Thymus (tissue), 11 donors: ENCODE data around the gene PAPOLG. TPM values are rescaled to one million over a fixed set of nuclear protein-coding genes. Genes with fewer than 3 reads are reported as not detected.
"Not testable (repeated sequence)": the region's sequence is repeated elsewhere in the genome, so short reads cannot be mapped to it uniquely, and the experiment has no call there.

Experiments
- DNase-seq, 9 donors: peaks; one replicate each; pipeline ENCODE4 v3.0.0-alpha.2; 2013; ENCODE audit warnings: low spot score in 9 of 9, low read depth in 6 of 9, missing footprints in 1 of 9
- H3K27ac ChIP-seq, 2 donors: one replicate each; pipeline ENCODE4 v1.5.1; 2013; ENCODE audit warnings: control low read depth in 1 of 2, low read depth in 1 of 2, low read length in 1 of 2, mild to moderate bottlenecking in 1 of 2, moderate library complexity in 1 of 2
- H3K27me3 ChIP-seq, 2 donors: one replicate each; pipeline ENCODE4 v1.5.1; 2013; ENCODE audit warnings: low read length in 1 of 2; ENCODE audit not compliant: control insufficient read depth in 2 of 2, insufficient read depth in 1 of 2
- H3K36me3 ChIP-seq, 2 donors: one replicate each; pipeline ENCODE4 v1.5.1; 2013; ENCODE audit warnings: low read length in 1 of 2, mild to moderate bottlenecking in 1 of 2, moderate library complexity in 1 of 2; ENCODE audit not compliant: control insufficient read depth in 2 of 2, insufficient read depth in 2 of 2
- H3K4me1 ChIP-seq, 2 donors: one replicate each; pipeline ENCODE4 v1.5.1; 2013; ENCODE audit warnings: low read length in 2 of 2; ENCODE audit not compliant: control insufficient read depth in 2 of 2, insufficient read depth in 2 of 2
- H3K4me3 ChIP-seq, 2 donors: one replicate each; pipeline ENCODE4 v1.5.1; 2013; ENCODE audit warnings: low read length in 2 of 2, control low read depth in 1 of 2, mild to moderate bottlenecking in 1 of 2
- H3K9me3 ChIP-seq, 2 donors: one replicate each; pipeline ENCODE4 v1.5.1; 2013; ENCODE audit warnings: low read length in 1 of 2, mild to moderate bottlenecking in 1 of 2; ENCODE audit not compliant: control insufficient read depth in 2 of 2, insufficient read depth in 1 of 2
- WGBS: extraction: QIAGEN DNeasy Blood & Tissue Kit; methylation state at CpG from one replicate; pipeline ENCODE4 v1.1.7; 2013; 5-methylcytosine and 5-hydroxymethylcytosine counted together
- polyA plus RNA-seq: library from polyadenylated mRNA; stranded (reverse); fragments of 200-250 nt; gene quantifications from one replicate; pipeline ENCODE4 v1.2.3, GENCODE V29; 2013
- total RNA-seq: library from RNA; stranded (reverse); fragments of 120-200 nt; gene quantifications from one replicate; pipeline ENCODE4 v1.2.4, GENCODE V29; 2013
- donor health status: healthy.

PAPOLG gene
- total and polyA plus RNA-seq, 2 donors = 14.3 to 17.3 TPM

DNA sequence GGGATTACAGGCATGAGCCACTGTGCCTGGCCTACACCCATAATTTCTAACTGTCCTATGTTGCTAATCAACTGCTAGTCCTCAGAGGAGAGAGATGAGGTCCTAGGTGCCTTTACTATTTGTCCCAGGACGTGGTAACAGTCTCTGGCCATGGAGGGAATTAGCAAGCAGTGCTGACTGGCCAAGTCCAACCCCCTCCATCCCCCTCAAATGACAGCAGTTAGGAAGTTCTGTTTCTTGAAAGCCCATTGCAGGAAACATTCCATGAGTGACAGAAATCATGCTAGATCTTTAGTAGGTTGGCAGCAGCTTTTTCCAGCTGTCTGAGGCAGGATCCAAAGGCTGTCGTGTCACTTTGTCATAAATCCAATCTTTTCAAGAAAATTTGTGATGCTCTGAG is 69.6 kb downstream of the PAPOLG start:
- Histone ChIP-seq H3K9me3 (no peaks in the 10 kb centered on the region), H3K4me3 (no peak overlapping the region), H3K27ac (no peak overlapping the region), H3K36me3 (no peaks in the 10 kb centered on the region), H3K27me3 (no peaks in the 10 kb centered on the region), H3K4me1 (peaks cover 2 to 3% of the 10 kb centered on the region in 2 donors)
- 92% methylated on average over 2 of the region's 2 CpGs for WGBS
- no peak for DNase-seq

DNA sequence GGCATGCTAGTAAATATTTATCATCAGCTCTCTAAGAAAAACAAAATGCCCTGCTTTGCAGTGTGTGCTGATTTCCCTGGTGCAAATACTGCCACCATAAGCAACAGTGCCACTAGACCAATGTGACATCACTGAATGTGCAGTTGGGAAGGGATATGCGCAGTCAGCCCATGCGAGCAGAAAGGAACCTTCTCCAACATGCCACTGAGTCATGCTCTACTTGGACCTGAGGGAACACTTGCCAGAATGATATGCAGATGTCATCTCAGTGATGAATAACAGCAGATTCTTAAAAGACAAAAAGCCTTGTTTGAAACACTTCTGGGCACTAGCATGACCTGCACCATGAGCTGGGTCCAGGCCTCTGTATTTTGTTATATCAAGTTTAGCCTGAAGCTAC is 70.0 kb downstream of the PAPOLG start:
- Histone ChIP-seq H3K4me3 (no peak overlapping the region), H3K36me3 (no peaks in the 10 kb centered on the region), H3K27ac (no peak overlapping the region), H3K9me3 (no peaks in the 10 kb centered on the region), H3K27me3 (no peaks in the 10 kb centered on the region), H3K4me1 (peaks cover 0 to 2% of the 10 kb centered on the region in 2 donors)
- WGBS = 92% methylated on average over 2 of the region's 2 CpGs
- DNase-seq = no peak

- not testable (repeated sequence) for H3K4me1 ChIP-seq, H3K4me3 ChIP-seq, H3K27me3 ChIP-seq, DNase-seq, H3K27ac ChIP-seq, H3K36me3 ChIP-seq, H3K9me3 ChIP-seq
- WGBS = 88% methylated on average over 3 of the region's 3 CpGs
Measured at GRCh38 chr2:60826860-60827259, 70.8 kb downstream of the PAPOLG start.

DNA sequence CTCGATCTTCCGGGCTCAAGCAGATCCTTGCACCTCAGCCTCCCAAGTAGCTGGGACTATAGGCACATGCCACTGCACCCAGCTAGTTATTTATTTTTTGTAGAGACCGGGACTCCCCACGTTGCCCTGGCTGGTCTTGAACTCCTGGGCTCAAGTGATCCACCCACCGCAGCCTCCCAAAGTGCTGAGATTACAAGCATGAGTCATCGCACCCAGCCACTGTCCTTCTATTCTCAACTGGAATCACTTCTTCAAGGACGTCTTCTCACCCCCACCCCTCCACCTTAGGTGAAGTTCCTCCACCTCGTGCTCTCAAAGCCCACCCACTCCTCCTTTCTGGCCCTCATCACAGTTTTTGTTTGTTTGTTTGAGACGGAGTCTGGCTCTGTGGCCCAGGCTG is 71.3 kb downstream of the PAPOLG start:
- H3K4me1 ChIP-seq = peaks cover 0 to 2% of the 10 kb centered on the region in 2 donors
- no peaks in the 10 kb centered on the region for H3K9me3 ChIP-seq
- WGBS = 90% methylated on average over 9 of the region's 9 CpGs

DNA sequence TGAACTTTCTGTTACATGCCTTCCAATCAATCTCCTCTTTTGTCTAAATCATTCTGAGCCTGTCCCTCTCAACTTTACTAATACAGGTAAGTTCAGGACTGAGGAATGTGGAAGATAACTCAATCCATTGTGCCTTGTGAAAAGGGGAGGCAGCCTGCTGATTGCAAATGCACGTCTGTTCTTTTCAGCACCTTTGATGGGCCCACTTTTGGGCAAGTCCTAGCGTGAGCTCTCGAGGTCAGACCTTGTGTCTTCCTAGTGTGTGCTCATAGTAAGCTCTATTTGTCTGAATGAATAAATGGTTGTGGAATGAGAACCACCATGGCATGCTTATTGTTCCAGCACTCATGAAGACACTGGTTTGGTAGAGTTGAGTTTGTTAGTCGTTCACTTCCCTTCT is 74.9 kb downstream of the PAPOLG start:
- Histone ChIP-seq H3K9me3 (no peaks in the 10 kb centered on the region), H3K27ac (no peak overlapping the region), H3K27me3 (no peaks in the 10 kb centered on the region), H3K36me3 (no peaks in the 10 kb centered on the region), H3K4me3 (no peak overlapping the region), H3K4me1 (peaks cover 2 to 4% of the 10 kb centered on the region in 2 donors)
- DNase-seq = no peak
- 97% methylated on average over 4 of the region's 4 CpGs for WGBS

More for the DNA sequence above, 71.3 kb downstream of the PAPOLG start:
- no peak for DNase-seq
- Histone ChIP-seq H3K4me3 (no peak overlapping the region), H3K27ac (no peak overlapping the region), H3K27me3 (no peaks in the 10 kb centered on the region), H3K36me3 (no peaks in the 10 kb centered on the region)

DNA sequence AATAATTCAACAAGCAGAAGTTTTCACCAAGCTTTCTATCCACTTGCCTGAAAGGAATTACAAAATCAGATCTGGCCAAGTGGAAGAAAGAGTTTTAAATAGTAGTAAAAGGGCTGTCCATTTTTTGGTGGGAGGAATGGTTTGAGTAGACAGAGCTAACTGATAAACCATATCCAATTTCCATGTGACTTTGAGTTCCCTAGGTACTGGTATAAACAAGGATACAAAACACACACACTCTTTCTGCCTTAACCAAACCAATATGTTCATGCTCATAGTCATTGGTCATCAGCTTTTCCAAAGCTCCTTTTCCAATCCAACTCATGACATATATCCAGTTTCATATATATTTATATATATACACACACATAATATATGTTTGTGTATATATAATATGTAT is 75.9 kb downstream of the PAPOLG start:
- Histone ChIP-seq H3K9me3 (no peaks in the 10 kb centered on the region), H3K27ac (no peak overlapping the region), H3K4me3 (no peak overlapping the region), H3K36me3 (no peaks in the 10 kb centered on the region), H3K4me1 (peaks cover 1 to 4% of the 10 kb centered on the region in 2 donors), H3K27me3 (no peaks in the 10 kb centered on the region)
- DNase-seq = no peak

GRCh38 chr2:60832621-60833020 is 76.6 kb downstream of the PAPOLG start:
- peaks cover 0 to 4% of the 10 kb centered on the region in 2 donors for H3K4me1 ChIP-seq
- DNase-seq = no peak
- 95% methylated on average over 2 of the region's 2 CpGs for WGBS

DNA sequence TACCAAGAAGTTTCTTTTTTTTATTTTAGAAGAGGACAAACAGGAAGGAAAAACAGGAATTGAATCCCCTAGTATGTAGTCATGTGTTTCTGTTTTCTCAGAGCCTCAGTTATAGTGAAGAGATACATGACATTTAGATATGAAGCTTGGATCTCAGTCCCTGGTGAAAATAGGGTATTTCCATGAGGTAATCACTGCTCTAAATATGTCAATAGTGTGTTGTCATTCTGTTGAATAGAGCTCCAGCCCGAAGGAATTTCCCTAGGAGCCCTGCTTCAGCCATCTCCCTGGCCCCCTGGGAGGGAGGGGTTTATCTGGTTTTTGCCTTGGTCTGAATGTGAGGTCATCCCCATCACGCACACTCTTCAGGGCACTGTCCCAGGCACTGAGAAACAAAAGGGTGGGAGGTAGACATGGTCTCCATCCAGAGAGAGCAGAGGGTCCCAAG is 78.2 kb downstream of the PAPOLG start:
- WGBS = 90% methylated on average over 2 of the region's 2 CpGs

More at GRCh38 chr2:60832621-60833020, 76.6 kb downstream of the PAPOLG start:
- no peaks in the 10 kb centered on the region for H3K36me3 ChIP-seq
- H3K9me3 ChIP-seq = no peaks in the 10 kb centered on the region
- no peak overlapping the region for H3K4me3 ChIP-seq
- H3K27ac ChIP-seq = no peak overlapping the region
- H3K27me3 ChIP-seq = no peaks in the 10 kb centered on the region

GRCh38 chr2:60836491-60836890 is 80.4 kb downstream of the PAPOLG start:
- no peak overlapping the region for H3K4me3 ChIP-seq
- WGBS = 95% methylated on average over 3 of the region's 3 CpGs
- no peaks in the 10 kb centered on the region for H3K36me3 ChIP-seq
- DNase-seq = no peak
- peaks cover 12 to 19% of the 10 kb centered on the region in 2 donors for H3K4me1 ChIP-seq
- no peaks in the 10 kb centered on the region for H3K27me3 ChIP-seq
- H3K27ac ChIP-seq = no peak overlapping the region
- no peaks in the 10 kb centered on the region for H3K9me3 ChIP-seq

More for the DNA sequence above, 78.2 kb downstream of the PAPOLG start:
- Histone ChIP-seq H3K4me3 (no peak overlapping the region), H3K27ac (no peak overlapping the region), H3K27me3 (no peaks in the 10 kb centered on the region), H3K9me3 (no peaks in the 10 kb centered on the region), H3K4me1 (peaks cover under 1 to 4% of the 10 kb centered on the region in 2 donors), H3K36me3 (no peaks in the 10 kb centered on the region)
- DNase-seq = no peak

- H3K9me3 ChIP-seq = no peaks in the 10 kb centered on the region
- DNase-seq = no peak
- H3K27me3 ChIP-seq = no peaks in the 10 kb centered on the region
- whole genome bisulfite sequencing = 48% methylated on average over 1 of the region's 1 CpG
- no peaks in the 10 kb centered on the region for H3K36me3 ChIP-seq
- peaks cover 14 to 22% of the 10 kb centered on the region in 2 donors for H3K4me1 ChIP-seq
- no peak overlapping the region for H3K27ac ChIP-seq
- H3K4me3 ChIP-seq = no peak overlapping the region
Measured at GRCh38 chr2:60837123-60837522, 81.1 kb downstream of the PAPOLG start.
